IMR-90 (cell line): ENCODE data around the gene CDKN2B-AS1. TPM values are rescaled to one million over a fixed set of nuclear protein-coding genes. Genes with fewer than 3 reads are reported as not detected.

Experiments used
- ATAC-seq: fragments of 200-7000 bp; cut with Tn5 transposase; 2 replicates; pipeline ENCODE4 v1.9.1; 2020; ENCODE audit warnings: low read depth, mild to moderate bottlenecking, moderate library complexity
- BruUV-seq: library from RNA; stranded (reverse); fragments of 400-500 nt; replicated peaks from 2 replicates; lab custom pipeline; 2021; lab: Mats Ljungman, UMichigan
- CTCF ChIA-PET: fragments of 300-600 bp; formaldehyde crosslinking; extraction: SDS; loops from one replicate; lab custom pipeline; 2021; ENCODE audit warnings: antibody characterized with exemption; lab: Yijun Ruan, JAX
- POLR2A ChIA-PET: fragments of 300-600 bp; sonication (Branson Sonifier 250); formaldehyde crosslinking; loops from one replicate; lab custom pipeline; 2022; ENCODE audit warnings: antibody characterized with exemption; ENCODE audit not compliant: unreplicated experiment; lab: Charles Lee
- DNase-seq: peaks from one replicate; pipeline ENCODE4 v3.0.0; 2013
- H2AFZ ChIP-seq: replicated peaks from 2 replicates; pipeline ENCODE3; 2013; ENCODE audit warnings: low read length, mild to moderate bottlenecking; ENCODE audit not compliant: poor library complexity
- H2AK5ac ChIP-seq: 2 replicates; pipeline ENCODE4 v1.6.1; 2013; ENCODE audit warnings: low read depth, low read length, inconsistent platforms
- H2AK9ac ChIP-seq: replicated peaks from 2 replicates; pipeline ENCODE3; 2013; ENCODE audit warnings: mild to moderate bottlenecking, low read depth, low read length, moderate library complexity; ENCODE audit not compliant: poor library complexity
- H2BK120ac ChIP-seq: 2 replicates; pipeline ENCODE4 v1.6.1; 2013; ENCODE audit warnings: low read depth, low read length, inconsistent platforms
- H2BK15ac ChIP-seq: 3 replicates; pipeline ENCODE4 v1.6.1; 2013; ENCODE audit warnings: low read depth, low read length, inconsistent platforms
- H2BK20ac ChIP-seq: 2 replicates; pipeline ENCODE4 v1.6.1; 2013; ENCODE audit warnings: low read depth, mild to moderate bottlenecking, inconsistent platforms, low read length, moderate library complexity
- H2BK5ac ChIP-seq: 2 replicates; pipeline ENCODE4 v1.6.1; 2013; ENCODE audit warnings: mild to moderate bottlenecking, low read depth, low read length, inconsistent platforms; ENCODE audit not compliant: poor library complexity, severe bottlenecking
- H3K14ac ChIP-seq: replicated peaks from 2 replicates; pipeline ENCODE4 v1.6.1; 2013; ENCODE audit warnings: low read depth, low read length, inconsistent platforms
- H3K18ac ChIP-seq: 2 replicates; pipeline ENCODE4 v1.6.1; 2013; ENCODE audit warnings: low read depth, low read length, control low read depth
- H3K23ac ChIP-seq: 2 replicates; pipeline ENCODE4 v1.6.1; 2013; ENCODE audit warnings: low read depth, low read length, inconsistent platforms
- H3K27ac ChIP-seq: 2 replicates; pipeline ENCODE4 v1.5.1; 2013; ENCODE audit warnings: mild to moderate bottlenecking, control low read depth, low read length; ENCODE audit not compliant: insufficient read depth
- H3K27me3 ChIP-seq: 2 replicates; pipeline ENCODE4 v1.6.1; 2013; ENCODE audit warnings: low read length; ENCODE audit not compliant: control insufficient read depth, insufficient read depth
- H3K36me3 ChIP-seq: 2 replicates; pipeline ENCODE4 v1.6.1; 2013; ENCODE audit warnings: low read length, mixed read lengths; ENCODE audit not compliant: control insufficient read depth, insufficient read depth
- H3K4ac ChIP-seq: 2 replicates; pipeline ENCODE4 v1.6.1; 2013; ENCODE audit warnings: low read depth, low read length, inconsistent platforms
- H3K4me1 ChIP-seq: 2 replicates; pipeline ENCODE4 v1.6.1; 2013; ENCODE audit warnings: low read length, mixed read lengths; ENCODE audit not compliant: control insufficient read depth, insufficient read depth
- H3K4me2 ChIP-seq: 2 replicates; pipeline ENCODE4 v1.6.1; 2013; ENCODE audit warnings: low read depth, mild to moderate bottlenecking, control low read depth, low read length, moderate library complexity
- H3K4me3 ChIP-seq: 2 replicates; pipeline ENCODE4 v1.5.1; 2013; ENCODE audit warnings: low read depth, mild to moderate bottlenecking, control low read depth, low read length, moderate library complexity; ENCODE audit not compliant: insufficient read depth
- H3K56ac ChIP-seq: 2 replicates; pipeline ENCODE4 v1.6.1; 2013; ENCODE audit warnings: low read length, inconsistent platforms; ENCODE audit not compliant: insufficient read depth; ENCODE audit errors: extremely low read depth
- H3K79me1 ChIP-seq, 2 experiments: 2 replicates each; pipeline ENCODE4 v1.6.1; 2013; ENCODE audit warnings: low read length in 2 of 2, inconsistent platforms in 1 of 2, low read depth in 1 of 2
- H3K9ac ChIP-seq: 2 replicates; pipeline ENCODE4 v1.6.1; 2013; ENCODE audit warnings: low read depth, low read length, control low read depth
- H3K9me1 ChIP-seq: 2 replicates; pipeline ENCODE4 v1.6.1; 2013; ENCODE audit warnings: low read length, inconsistent platforms; ENCODE audit not compliant: insufficient read depth
- H3K9me3 ChIP-seq: 2 replicates; pipeline ENCODE4 v1.6.1; 2013; ENCODE audit warnings: low read length; ENCODE audit not compliant: control insufficient read depth, insufficient read depth
- H4K20me1 ChIP-seq: 2 replicates; pipeline ENCODE4 v1.6.1; 2013; ENCODE audit warnings: low read length, inconsistent platforms; ENCODE audit not compliant: insufficient read depth
- H4K5ac ChIP-seq: 2 replicates; pipeline ENCODE4 v1.6.1; 2013; ENCODE audit warnings: mild to moderate bottlenecking, low read depth, low read length, control low read depth
- H4K8ac ChIP-seq, 2 experiments: 2 replicates each; pipeline ENCODE4 v1.6.1; 2013; ENCODE audit warnings: low read depth in 2 of 2, low read length in 2 of 2, control low read depth in 1 of 2, inconsistent platforms in 1 of 2
- H4K91ac ChIP-seq: 2 replicates; pipeline ENCODE4 v1.6.1; 2013; ENCODE audit warnings: low read depth, low read length, inconsistent platforms; ENCODE audit not compliant: insufficient read depth
- BHLHE40 ChIP-seq: fragments of 150-350 bp; IDR thresholded peaks from 2 replicates; pipeline ENCODE4 v1.6.1; 2016; ENCODE audit warnings: mild to moderate bottlenecking, low read depth, low read length
- CEBPB ChIP-seq: IDR thresholded peaks from 2 replicates; pipeline ENCODE4 v1.6.1; 2012; ENCODE audit warnings: low read depth, low read length, improper control_type of control experiment
- CTCF ChIP-seq: conservative IDR thresholded peaks from 2 replicates; pipeline ENCODE4 v1.5.1; 2012; ENCODE audit warnings: mild to moderate bottlenecking, low read depth, low read length, improper control_type of control experiment
- MAZ ChIP-seq: IDR thresholded peaks from 2 replicates; pipeline ENCODE4 v1.6.1; 2012; ENCODE audit warnings: low read depth, mild to moderate bottlenecking, low read length, improper control_type of control experiment, moderate library complexity, borderline replicate concordance
- POLR2A ChIP-seq: IDR thresholded peaks from 2 replicates; pipeline ENCODE4 v1.6.1; 2012; ENCODE audit warnings: mild to moderate bottlenecking, low read depth, low read length
- RAD21 ChIP-seq: IDR thresholded peaks from 2 replicates; pipeline ENCODE4 v1.6.1; 2012; ENCODE audit warnings: low read length, improper control_type of control experiment
- RFX5 ChIP-seq: IDR thresholded peaks from 2 replicates; pipeline ENCODE4 v1.8.0; 2012; ENCODE audit warnings: low read depth, mild to moderate bottlenecking, low read length, moderate library complexity
- WGBS, 2 experiments: methylation state at CpG; one replicate each; pipeline versions ENCODE4 v1.1.5 to v1.1.7; 2013; ENCODE audit warnings: missing lambda C conversion rate in 2 of 2; ENCODE audit not compliant: insufficient read length in 1 of 2; ENCODE audit errors: extremely low coverage in 2 of 2; 5-methylcytosine and 5-hydroxymethylcytosine counted together
- dilution Hi-C: fragments of 300-500 bp; cut with HindIII; formaldehyde crosslinking; loops from one replicate; pipeline ENCODE4 v1.14.3; 2018; ENCODE audit warnings: low sequenced_read_pairs; ENCODE audit not compliant: unreplicated experiment
- in situ Hi-C: fragments of 300-500 bp; cut with MboI; formaldehyde crosslinking; loops from 3 replicates; pipeline ENCODE4 v1.14.3; 2019; ENCODE audit warnings: low sequenced_read_pairs, inconsistent platforms, mixed read lengths
- intact Hi-C: fragments of 100-400 bp; cut with micrococcal nuclease; formaldehyde crosslinking; loops from 2 replicates; pipeline ENCODE4 v1.10.0; 2022
- polyA plus RNA-seq, 3 experiments: library from polyadenylated mRNA; depleted of rRNA; stranded (reverse); fragments of >200 nt; gene quantifications; 2 replicates each; pipeline ENCODE4 v1.2.3, GENCODE V29; 2012; ENCODE audit warnings: low replicate concordance in 1 of 3
- total RNA-seq: library from RNA; depleted of rRNA; stranded (reverse); fragments of >200 nt; gene quantifications from 2 replicates; pipeline ENCODE4 v1.2.3, GENCODE V29; 2012

The CDKN2B-AS1 gene
- total and polyA plus RNA-seq, 2 of the 4 experiments (the other 2 are of a cell fraction), result 1.0 to 1.1 TPM

GRCh38 chr9:22049411-22049810 lies 54.8 kb downstream of the CDKN2B-AS1 start:
- dilution Hi-C loops (no loop called here), intact Hi-C loops (no loop called here), in situ Hi-C loops (no loop called here)
- DNase-seq (peak; percentile 50), ATAC-seq (no peak)
- Histone ChIP-seq H4K91ac (no peak overlapping the region), H2AFZ (no peak overlapping the region), H3K9me3 (no peaks in the 10 kb centered on the region), H2AK9ac (no peak overlapping the region), H3K23ac (no peak overlapping the region), H4K8ac (no peak overlapping the region), H3K79me1 (no peaks in the 10 kb centered on the region), H3K4me2 (no peak overlapping the region), H3K4ac (no peak overlapping the region), H3K9ac (no peak overlapping the region), H3K4me1 (peaks cover 2% of the 10 kb centered on the region), H3K27me3 (no peaks in the 10 kb centered on the region), H4K20me1 (peaks cover 3% of the 10 kb centered on the region; the same call in 1 of the 2 replicates), H3K56ac (no peak overlapping the region), H3K36me3 (no peaks in the 10 kb centered on the region), H2BK120ac (no peak overlapping the region), H2AK5ac (no peak overlapping the region), H3K9me1 (no peaks in the 10 kb centered on the region), H3K14ac (no peak overlapping the region), H2BK15ac (no peak overlapping the region), H3K18ac (no peak overlapping the region), H3K27ac (no peak overlapping the region), H2BK5ac (no peak overlapping the region), H3K4me3 (no peak overlapping the region), H4K5ac (no peak overlapping the region), H2BK20ac (no peak overlapping the region)
- no peak for TF ChIP-seq RFX5
- TF ChIP-seq BHLHE40, result no peak
- TF ChIP-seq MAZ, result no peak
- no peak for TF ChIP-seq CEBPB
- no peak for TF ChIP-seq CTCF
- TF ChIP-seq RAD21, result no peak
- TF ChIP-seq POLR2A, result no peak
- ChIA-PET CTCF (interaction anchor here (1.0 to 1.4 kb wide), 2 partner anchors 70 to 190 kb away, joined by 3 to 5 read pairs; no protein-coding TSS in a partner anchor), POLR2A (no interaction called here)
- BruUV-seq, result no TSS peak
- whole genome bisulfite sequencing, 2 experiments, result no CpG with 5 or more reads among the region's 1 CpG
